H54 (cell line): ENCODE results near the gene RBM42.

Source experiments
- DNase-seq: peaks from one replicate; pipeline ENCODE4 v3.0.0; 2011; ENCODE audit warnings: low spot score, mixed read lengths; ENCODE audit not compliant: insufficient read length
- FAIRE-seq: peaks from 3 replicates; lab custom pipeline; 2011; peaks lifted over from hg19 to GRCh38; lab: Jason Lieb, UNC
- POLR2A ChIP-seq: IDR thresholded peaks from 2 replicates; pipeline ENCODE4 v1.6.1; 2011; ENCODE audit warnings: low read depth, mild to moderate bottlenecking, low read length

RBM42 gene

DNA sequence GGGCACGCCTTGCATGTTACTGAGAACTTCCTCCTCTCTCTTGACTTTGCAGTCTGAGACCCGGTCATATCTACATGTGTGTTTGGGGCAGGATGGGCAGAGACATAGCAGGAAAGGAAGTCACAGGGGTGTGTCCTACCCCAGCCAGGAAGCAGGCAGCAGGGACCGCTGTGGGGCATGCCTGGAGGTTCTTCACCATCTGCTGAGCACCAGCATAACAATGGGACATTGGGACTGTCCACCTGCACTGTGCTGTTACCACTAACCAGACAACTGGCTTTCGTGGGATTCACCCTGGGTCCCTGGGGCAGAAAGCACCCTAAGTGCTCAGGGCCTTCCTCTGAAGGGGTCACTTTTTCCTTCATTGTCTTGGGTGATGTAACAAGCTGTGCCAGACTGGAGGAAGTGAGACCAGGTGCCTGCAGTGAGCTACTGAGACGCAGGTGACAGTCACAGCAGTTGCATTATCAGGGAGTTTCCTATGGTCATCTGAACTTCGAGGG is 18.9 kb upstream of the RBM42 start:
- TF ChIP-seq POLR2A: no peak
- FAIRE-seq (no peak), DNase-seq (no peak)

DNA sequence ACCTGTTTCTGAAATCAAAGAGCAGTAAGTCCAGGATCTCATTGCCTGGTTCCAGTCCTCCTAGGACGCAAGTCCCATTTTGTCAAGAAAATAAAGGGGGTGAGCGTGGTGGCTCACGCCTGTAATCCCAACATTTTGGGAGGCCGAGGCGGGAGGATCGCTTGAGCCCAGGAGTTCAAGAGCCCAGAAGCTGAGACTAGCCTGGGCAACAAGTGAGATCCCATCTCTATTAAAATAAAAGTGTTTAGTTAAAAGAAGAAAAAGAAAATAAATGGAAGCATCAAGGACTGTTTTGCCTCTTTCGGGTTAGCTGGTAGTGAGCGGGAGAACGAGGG is 16.6 kb upstream of the RBM42 start:
- TF ChIP-seq POLR2A: no peak
- DNase-seq (no peak), FAIRE-seq (no peak)

DNA sequence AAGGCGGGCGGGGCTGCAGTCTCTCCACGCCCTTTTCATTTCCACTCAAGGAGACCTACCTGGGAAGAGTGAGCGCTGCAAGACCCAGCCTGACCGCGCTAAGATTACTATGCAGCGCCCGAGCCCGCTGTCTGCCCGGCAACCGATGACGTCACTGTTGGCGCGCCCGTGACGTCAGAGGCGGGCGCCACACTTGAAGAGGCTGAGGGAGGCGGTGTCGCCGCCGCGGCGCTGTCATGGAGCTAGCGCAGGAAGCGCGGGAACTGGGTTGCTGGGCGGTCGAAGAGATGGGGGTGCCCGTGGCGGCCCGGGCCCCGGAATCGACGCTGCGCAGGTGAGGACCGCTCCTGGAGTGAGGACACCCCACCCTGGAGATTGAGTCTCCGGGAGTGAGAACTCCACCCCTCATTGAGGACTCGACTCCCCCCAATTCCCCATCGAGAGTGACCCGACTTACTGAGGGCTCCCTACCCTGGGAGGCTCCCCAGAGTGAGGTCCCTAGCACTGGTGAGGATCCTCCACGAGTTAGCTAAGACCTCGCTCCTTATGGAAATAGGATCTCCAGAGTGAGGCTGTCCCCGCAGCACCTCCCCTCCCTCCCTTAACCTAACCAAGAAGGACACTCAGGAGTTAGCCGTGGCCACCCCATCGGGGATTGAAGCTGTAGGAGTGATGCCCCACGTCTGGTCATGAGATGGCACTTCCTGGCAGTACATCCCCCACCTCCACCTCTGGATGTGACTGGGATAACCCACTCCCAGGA is 16.1 kb upstream of the RBM42 start, which contains the start of gene HAUS5:
Gene HAUS5 (plus strand): TSS at position 177 of the 763 bp plus-strand sequence. CDS start 60 bp downstream, at position 237.
- FAIRE-seq (peak; percentile 33), DNase-seq (peak; percentile 95)
- TF ChIP-seq POLR2A: peak; percentile 84

DNA sequence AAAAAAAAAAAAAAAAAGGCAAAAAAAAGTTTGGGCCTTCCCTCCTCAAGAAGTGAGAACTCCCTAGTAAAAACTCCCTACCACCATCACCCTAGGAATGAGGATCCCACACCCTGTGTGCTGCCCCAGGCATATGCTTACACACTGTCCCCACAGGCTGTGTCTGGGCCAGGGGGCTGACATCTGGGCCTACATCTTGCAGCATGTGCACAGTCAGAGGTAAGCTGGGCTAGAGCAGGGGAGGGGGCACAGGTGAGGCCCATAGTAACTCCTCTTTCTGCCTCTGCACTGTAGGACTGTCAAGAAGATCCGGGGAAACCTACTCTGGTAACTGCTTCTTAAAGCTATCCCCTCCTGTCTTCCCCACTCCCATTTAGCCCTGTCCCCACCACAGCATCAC is 15.3 kb upstream of the RBM42 start:
- DNase-seq (no peak), FAIRE-seq (no peak)

DNA sequence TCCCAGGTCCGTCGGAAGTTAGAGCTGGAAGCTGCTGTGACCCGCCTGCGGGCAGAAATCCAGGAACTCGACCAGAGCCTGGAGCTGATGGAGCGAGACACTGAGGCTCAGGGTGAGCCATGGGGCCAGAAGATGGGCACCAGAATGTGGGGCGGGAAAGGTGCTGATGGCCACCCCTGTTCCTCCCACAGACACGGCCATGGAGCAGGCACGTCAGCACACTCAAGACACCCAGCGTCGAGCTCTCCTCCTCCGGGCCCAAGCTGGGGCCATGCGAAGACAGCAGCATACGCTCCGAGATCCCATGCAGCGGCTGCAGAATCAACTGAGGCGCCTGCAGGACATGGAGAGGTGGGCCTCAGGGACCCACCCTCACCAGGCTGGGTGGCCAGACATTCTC is 13.8 kb upstream of the RBM42 start:
- no peak for FAIRE-seq
- DNase-seq: no peak
- no peak for TF ChIP-seq POLR2A

More for the DNA sequence above, 15.3 kb upstream of the RBM42 start:
- no peak for TF ChIP-seq POLR2A

DNA sequence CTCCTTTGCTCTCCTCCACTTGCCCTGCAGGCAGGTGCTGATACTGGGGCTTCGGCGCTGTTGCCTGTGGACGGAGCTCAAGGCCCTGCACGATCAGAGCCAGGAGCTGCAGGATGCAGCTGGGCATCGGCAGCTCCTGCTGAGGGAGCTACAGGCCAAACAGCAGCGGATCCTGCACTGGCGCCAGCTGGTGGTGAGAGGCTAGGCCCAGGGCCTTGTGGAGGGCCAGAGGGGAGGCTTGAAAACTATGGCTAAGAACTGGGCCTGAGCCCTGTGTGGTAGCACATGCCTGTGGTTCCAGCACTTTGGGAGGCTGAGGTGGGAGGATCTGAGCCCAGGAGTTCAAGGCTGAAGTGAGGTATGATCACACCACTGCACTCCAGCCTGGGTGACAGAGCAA is 10.0 kb upstream of the RBM42 start:
- FAIRE-seq (no peak), DNase-seq (no peak)
- TF ChIP-seq POLR2A: no peak

DNA sequence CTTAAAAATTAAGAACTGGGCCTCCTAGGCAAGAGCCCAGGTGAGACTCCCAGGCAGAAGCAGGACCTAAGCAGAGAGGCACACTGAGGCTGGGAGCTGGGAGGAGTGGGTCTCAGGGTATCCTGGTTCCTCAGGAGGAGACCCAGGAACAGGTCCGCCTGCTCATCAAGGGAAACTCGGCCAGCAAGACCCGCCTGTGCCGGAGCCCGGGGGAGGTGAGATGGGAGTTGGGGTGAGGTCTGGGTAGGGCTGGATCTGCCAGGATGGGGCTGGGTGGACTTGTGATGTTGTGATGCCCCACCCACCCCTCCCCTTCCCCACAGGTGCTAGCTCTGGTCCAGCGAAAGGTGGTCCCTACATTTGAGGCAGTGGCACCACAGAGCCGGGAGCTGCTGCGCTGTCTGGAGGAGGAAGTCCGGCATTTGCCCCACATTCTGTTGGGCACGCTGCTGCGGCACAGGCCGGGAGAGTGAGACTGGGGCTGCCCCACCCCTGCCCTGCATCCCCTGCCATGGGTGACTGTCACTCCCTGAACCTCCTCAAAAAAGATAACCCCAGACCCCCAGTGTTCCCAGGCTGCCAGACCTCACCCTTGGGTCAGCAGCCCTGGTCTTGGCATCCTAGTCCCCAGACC is 9.4 kb upstream of the RBM42 start:
- no peak for TF ChIP-seq POLR2A
- DNase-seq: no peak
- FAIRE-seq: no peak

DNA sequence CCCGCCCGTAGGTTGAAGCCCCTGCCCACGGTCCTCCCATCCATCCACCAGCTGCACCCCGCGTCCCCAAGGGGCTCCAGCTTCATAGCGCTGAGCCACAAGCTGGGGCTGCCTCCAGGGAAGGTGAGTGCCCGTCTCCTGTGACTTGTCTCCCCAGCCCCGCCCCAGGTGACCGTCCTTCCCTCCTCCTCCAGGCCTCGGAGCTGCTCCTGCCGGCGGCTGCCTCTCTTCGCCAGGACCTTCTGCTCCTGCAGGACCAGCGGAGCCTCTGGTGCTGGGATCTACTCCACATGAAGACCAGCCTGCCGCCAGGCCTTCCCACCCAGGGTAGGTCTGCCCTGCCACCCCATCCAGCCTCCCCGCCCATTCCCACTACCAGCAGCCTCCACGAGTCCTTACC is 8.8 kb upstream of the RBM42 start:
- TF ChIP-seq POLR2A: no peak
- FAIRE-seq: no peak

DNA sequence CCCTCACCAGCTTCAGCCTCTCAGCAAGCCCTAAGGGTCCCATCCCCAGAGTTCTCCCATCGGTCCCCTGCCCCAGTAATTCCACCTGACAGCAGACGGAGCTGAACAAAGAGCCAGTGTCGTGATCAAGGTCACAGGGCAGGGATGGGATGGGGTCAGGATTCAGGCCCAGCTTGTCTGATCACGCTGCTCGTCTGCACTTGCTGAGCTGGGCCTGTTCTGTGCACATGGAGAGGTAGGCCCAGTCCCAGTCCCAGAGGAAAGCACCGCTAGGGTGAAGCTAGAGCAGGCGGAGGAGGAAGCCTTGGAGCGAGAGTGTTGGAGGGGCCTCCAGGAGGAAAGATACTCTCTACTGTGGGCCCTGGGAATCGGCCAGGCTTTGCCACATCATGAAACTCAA is 7.1 kb upstream of the RBM42 start:
- DNase-seq: no peak
- no peak for FAIRE-seq
- no peak for TF ChIP-seq POLR2A

More for the DNA sequence above, 8.8 kb upstream of the RBM42 start:
- DNase-seq: no peak

DNA sequence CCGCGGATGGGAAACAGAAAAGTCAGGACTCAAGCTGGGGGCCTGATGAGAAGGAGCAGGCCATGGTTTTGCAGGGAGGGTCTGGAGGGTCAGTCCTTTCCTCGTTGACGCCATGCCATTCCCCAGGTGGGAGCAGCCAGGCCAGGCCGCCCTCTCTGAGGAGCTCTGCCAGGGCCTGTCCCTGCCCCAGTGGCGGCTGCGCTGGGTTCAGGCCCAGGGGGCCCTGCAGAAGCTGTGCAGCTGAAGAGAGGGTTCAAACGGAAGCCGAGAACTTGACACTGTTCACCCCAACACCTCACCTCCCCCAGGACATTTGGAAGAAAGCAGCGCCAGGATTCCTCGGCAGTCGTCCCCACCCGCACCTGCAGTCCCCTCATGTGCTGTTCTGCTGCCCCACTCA is 6.1 kb upstream of the RBM42 start:
- no peak for TF ChIP-seq POLR2A
- FAIRE-seq: no peak

DNA sequence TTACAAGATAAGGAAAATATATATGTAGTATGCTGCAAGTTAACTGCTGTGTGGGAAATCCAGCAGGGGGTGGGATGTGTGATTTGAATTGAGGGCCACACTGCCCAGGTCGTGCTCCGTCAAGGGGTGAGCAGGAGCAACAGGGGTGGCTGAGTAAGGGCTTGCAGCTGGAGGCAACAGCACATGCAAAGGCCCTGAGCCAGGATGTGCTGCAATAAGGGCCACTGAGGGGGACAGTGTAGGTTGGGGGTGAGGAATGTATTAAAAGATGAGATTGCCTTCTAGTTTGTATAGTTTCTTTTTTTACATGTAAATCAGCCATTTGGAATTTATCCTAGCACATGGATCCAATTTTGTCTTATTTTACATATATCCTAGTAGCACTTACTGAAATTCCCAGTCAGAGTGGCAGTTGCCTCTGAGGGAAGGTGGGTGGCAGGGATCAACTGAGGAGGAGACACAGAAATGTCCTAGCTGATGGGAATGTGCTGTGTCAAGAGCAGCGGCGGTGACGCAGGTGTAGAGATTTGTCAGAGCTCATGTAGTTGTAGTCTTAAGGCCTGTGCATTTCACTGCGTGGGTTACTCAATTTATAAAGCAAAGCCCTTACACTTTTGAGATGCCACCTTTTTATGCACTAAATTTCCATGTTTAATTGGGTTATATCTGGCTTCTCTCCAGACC is 5.4 kb upstream of the RBM42 start:
- no peak for FAIRE-seq
- DNase-seq: no peak
- no peak for TF ChIP-seq POLR2A

More for the DNA sequence above, 6.1 kb upstream of the RBM42 start:
- DNase-seq: no peak

DNA sequence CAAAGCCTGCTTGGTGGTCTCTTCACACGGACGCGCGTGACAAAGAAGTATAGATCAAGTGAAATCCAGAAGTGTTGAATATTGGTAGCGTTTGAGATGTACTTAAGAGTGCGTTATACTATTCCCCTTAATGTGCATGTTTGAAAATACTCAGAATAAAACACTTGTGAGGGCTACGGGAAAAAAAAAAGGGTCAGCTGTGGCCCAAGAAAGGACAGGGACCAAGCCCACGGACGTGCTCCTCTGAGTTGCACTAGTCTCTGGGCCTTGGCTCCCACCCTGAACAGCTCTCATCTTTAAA is 622 bp upstream of the RBM42 start:
- no peak for TF ChIP-seq POLR2A
- no peak for FAIRE-seq

DNA sequence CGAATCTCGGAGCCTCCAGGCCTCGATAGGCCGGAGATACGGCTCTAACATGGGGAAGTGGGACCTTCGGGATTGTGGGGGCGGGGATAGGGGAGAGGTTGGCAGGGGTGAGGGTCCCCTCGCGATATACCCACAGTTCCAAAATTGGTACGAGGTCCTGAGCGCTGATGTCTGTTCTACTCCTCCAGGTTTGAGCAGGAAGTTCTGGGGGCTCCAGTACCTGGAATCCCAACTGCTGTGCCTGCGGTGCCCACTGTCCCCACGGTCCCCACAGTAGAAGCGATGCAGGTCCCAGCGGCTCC is 447 bp downstream of the RBM42 start:
- TF ChIP-seq POLR2A: no peak
- DNase-seq (no peak), FAIRE-seq (no peak)

More for the DNA sequence above, 622 bp upstream of the RBM42 start:
- DNase-seq: no peak

DNA sequence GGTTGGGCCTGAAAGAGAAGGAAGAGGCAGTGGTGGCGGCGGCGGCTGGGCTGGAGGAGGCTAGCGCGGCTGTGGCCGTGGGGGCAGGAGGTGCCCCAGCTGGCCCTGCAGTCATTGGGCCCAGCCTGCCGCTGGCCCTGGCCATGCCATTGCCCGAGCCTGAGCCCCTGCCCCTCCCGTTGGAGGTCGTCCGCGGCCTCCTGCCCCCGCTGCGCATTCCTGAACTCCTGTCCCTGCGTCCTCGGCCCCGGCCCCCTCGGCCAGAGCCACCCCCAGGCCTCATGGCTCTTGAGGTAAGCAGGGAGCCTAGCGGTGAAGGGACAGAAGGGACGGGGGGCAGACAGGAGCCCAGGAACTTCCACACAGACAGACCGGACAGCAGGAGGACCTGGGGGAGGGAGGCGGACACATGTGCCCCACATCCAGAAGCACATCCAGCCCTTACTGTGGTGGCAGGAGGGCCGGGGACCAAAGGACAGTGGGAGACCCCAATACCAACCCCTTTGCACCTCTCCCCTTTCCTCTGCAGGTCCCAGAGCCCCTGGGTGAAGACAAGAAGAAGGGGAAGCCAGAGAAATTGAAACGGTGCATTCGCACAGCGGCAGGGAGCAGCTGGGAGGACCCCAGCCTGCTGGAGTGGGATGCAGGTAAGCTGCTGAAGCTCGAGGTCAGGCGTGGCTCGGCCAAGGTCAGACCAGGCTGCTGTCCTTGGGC is 5.0 kb downstream of the RBM42 start:
- no peak for TF ChIP-seq POLR2A
- DNase-seq (no peak), FAIRE-seq (no peak)

DNA sequence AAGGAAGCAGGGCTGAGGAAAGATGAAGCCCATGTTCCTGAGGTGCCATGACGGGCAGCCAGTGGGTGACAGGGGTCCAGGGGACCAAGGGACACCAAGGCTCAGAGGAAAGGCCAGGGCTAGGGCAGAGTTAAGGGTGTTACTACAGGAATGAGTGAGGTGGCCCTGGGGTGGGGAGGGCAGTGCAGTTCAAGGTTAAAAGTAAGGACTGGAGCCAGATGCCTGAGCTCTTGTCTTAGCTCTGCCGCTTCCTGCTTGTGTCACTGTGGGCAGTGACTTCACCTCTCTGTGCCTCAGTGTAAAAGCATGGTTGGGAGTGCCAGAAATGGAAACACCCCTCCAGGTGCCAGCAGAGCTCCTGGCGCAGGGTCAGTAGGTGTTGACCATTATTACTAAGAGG is 7.8 kb downstream of the RBM42 start:
- TF ChIP-seq POLR2A: no peak
- DNase-seq (no peak), FAIRE-seq (no peak)
